Liver (tissue), 9 donors: Measurements from ENCODE around the gene PRICKLE4. TPM values are rescaled to one million over a fixed set of nuclear protein-coding genes. Genes with fewer than 3 reads are reported as not detected.

Source experiments
- DNase-seq: peaks from one replicate; pipeline ENCODE4 v3.0.0-alpha.2; 2017; ENCODE audit warnings: low spot score
- H3K27ac ChIP-seq, 2 donors: one replicate each; pipeline ENCODE4 v1.7.0; 2013; ENCODE audit warnings: inconsistent platforms in 2 of 2, low read length in 2 of 2, control low read depth in 1 of 2, low read depth in 1 of 2, mild to moderate bottlenecking in 1 of 2
- H3K27me3 ChIP-seq, 4 donors: one replicate each; pipeline versions ENCODE4 v1.6.1 to v1.7.0; 2013; ENCODE audit warnings: low read length in 3 of 4, inconsistent platforms in 1 of 4, mild to moderate bottlenecking in 1 of 4, moderate library complexity in 1 of 4; ENCODE audit not compliant: control insufficient read depth in 4 of 4, insufficient read depth in 4 of 4
- H3K36me3 ChIP-seq, 4 donors: one replicate each; pipeline versions ENCODE4 v1.6.1 to v1.7.0; 2013; ENCODE audit warnings: low read length in 3 of 4, mild to moderate bottlenecking in 3 of 4, low read depth in 1 of 4, moderate library complexity in 1 of 4; ENCODE audit not compliant: control insufficient read depth in 4 of 4, insufficient read depth in 3 of 4
- H3K4me1 ChIP-seq, 4 donors: one replicate each; pipeline versions ENCODE4 v1.6.1 to v1.7.0; 2013; ENCODE audit warnings: low read length in 3 of 4, mild to moderate bottlenecking in 3 of 4, moderate library complexity in 1 of 4; ENCODE audit not compliant: control insufficient read depth in 4 of 4, insufficient read depth in 4 of 4
- H3K4me3 ChIP-seq, 3 donors: one replicate each; pipeline versions ENCODE4 v1.6.1 to v1.7.0; 2013; ENCODE audit warnings: low read length in 3 of 3, control low read depth in 1 of 3, low read depth in 1 of 3, mild to moderate bottlenecking in 1 of 3
- H3K9ac ChIP-seq, 2 donors: one replicate each; pipeline ENCODE4 v1.7.0; 2013; ENCODE audit warnings: low read length in 2 of 2, mild to moderate bottlenecking in 2 of 2, moderate library complexity in 2 of 2, control low read depth in 1 of 2, low read depth in 1 of 2
- H3K9me3 ChIP-seq, 4 donors: one replicate each; pipeline versions ENCODE4 v1.6.1 to v1.7.0; 2013; ENCODE audit warnings: low read length in 3 of 4; ENCODE audit not compliant: control insufficient read depth in 4 of 4
- ATF3 ChIP-seq: IDR thresholded peaks from 2 replicates; pipeline ENCODE4 v1.6.1; 2016; ENCODE audit warnings: antibody characterized with exemption
- CTCF ChIP-seq: fragments of 150-350 bp; IDR thresholded peaks from 2 replicates; pipeline ENCODE4 v1.5.1; 2017; ENCODE audit warnings: improper control_type of control experiment, low read depth, low read length; ENCODE audit not compliant: missing input control
- EGR1 ChIP-seq, 2 donors: IDR thresholded peaks; 2 replicates each; pipeline ENCODE4 v1.6.1; 2016 to 2018; ENCODE audit warnings: antibody characterized with exemption in 2 of 2, low read depth in 2 of 2
- FOXA1 ChIP-seq: IDR thresholded peaks from 2 replicates; pipeline ENCODE4 v1.6.1; 2016; ENCODE audit warnings: antibody characterized with exemption
- FOXA2 ChIP-seq: IDR thresholded peaks from 2 replicates; pipeline ENCODE4 v1.6.1; 2016; ENCODE audit warnings: antibody characterized with exemption
- GABPA ChIP-seq, 2 donors: IDR thresholded peaks in 1 of 2; conservative IDR thresholded peaks in 1 of 2; 2 replicates each; pipeline ENCODE4 v1.6.1; 2016; ENCODE audit warnings: antibody characterized with exemption in 2 of 2, mild to moderate bottlenecking in 1 of 2, moderate library complexity in 1 of 2
- HNF4A ChIP-seq, 2 donors: conservative IDR thresholded peaks; 2 replicates each; pipeline ENCODE4 v1.6.1; 2016; ENCODE audit warnings: antibody characterized with exemption in 2 of 2, mild to moderate bottlenecking in 2 of 2
- HNF4G ChIP-seq: IDR thresholded peaks from 2 replicates; pipeline ENCODE4 v1.6.1; 2016; ENCODE audit warnings: antibody characterized with exemption
- JUND ChIP-seq, 2 donors: IDR thresholded peaks; 2 replicates each; pipeline ENCODE4 v1.6.1; 2016; ENCODE audit warnings: antibody characterized with exemption in 2 of 2
- MAX ChIP-seq: IDR thresholded peaks from 2 replicates; pipeline ENCODE4 v1.6.1; 2016; ENCODE audit warnings: antibody characterized with exemption
- NR2F2 ChIP-seq: IDR thresholded peaks from 2 replicates; pipeline ENCODE4 v1.6.1; 2016; ENCODE audit warnings: antibody characterized with exemption
- RAD21 ChIP-seq, 2 donors: IDR thresholded peaks; 2 replicates each; pipeline ENCODE4 v1.6.1; 2016; ENCODE audit warnings: antibody characterized with exemption in 2 of 2, mild to moderate bottlenecking in 2 of 2
- REST ChIP-seq: IDR thresholded peaks from 2 replicates; pipeline ENCODE4 v1.6.1; 2016; ENCODE audit warnings: antibody characterized with exemption, mild to moderate bottlenecking
- RXRA ChIP-seq, 2 donors: IDR thresholded peaks; 2 replicates each; pipeline ENCODE4 v1.6.1; 2017 to 2018; ENCODE audit warnings: antibody characterized with exemption in 2 of 2, mild to moderate bottlenecking in 1 of 2
- SP1 ChIP-seq: IDR thresholded peaks from 2 replicates; pipeline ENCODE4 v1.6.1; 2018; ENCODE audit warnings: antibody characterized with exemption, mild to moderate bottlenecking
- YY1 ChIP-seq: IDR thresholded peaks from 2 replicates; pipeline ENCODE4 v1.6.1; 2016; ENCODE audit warnings: antibody characterized with exemption, mild to moderate bottlenecking
- ZBTB33 ChIP-seq: IDR thresholded peaks from 2 replicates; pipeline ENCODE4 v1.6.1; 2016; ENCODE audit warnings: antibody characterized with exemption
- WGBS: extraction: QIAGEN DNeasy Blood & Tissue Kit; methylation state at CpG from one replicate; pipeline ENCODE4 v1.1.7; 2013; 5-methylcytosine and 5-hydroxymethylcytosine counted together
- polyA plus RNA-seq, 2 donors: library from polyadenylated mRNA; stranded (reverse) in 1 of 2; unstranded in 1 of 2; fragments of 200-250 nt in 1 of 2; fragments of >200 nt in 1 of 2; fragmentation: Nextera tagmentation in 1 of 2; extraction: Ambion mirVana in 1 of 2; gene quantifications; one replicate each; pipeline versions ENCODE4 v1.2.1 to v1.2.3, GENCODE V29; 2013 to 2015
- total RNA-seq, 2 donors: library from RNA; depleted of rRNA; stranded (reverse); fragments of >200 nt; gene quantifications; one replicate each; pipeline ENCODE4 v1.2.3, GENCODE V29; 2014
- donor health status: healthy.
- donor health status: healthy.
- donor health status: healthy.
- donor health status: healthy.
- donor health status: healthy.

The PRICKLE4 gene
- total and polyA plus RNA-seq, 4 donors, result 0.37 to 1.4 (median 0.98) TPM; not detected in 1

- TF ChIP-seq FOXA2 (no peak), ATF3 (no peak), CTCF (no peak), HNF4A (conservative IDR thresholded peaks at IDR 0.05) (no peak)
- WGBS, result 92% methylated on average over 13 of the region's 13 CpGs
- no peak overlapping the region for H3K9ac ChIP-seq
- H3K9me3 ChIP-seq, result no peaks in the 10 kb centered on the region
- no peak for DNase-seq
- no peaks in the 10 kb centered on the region for H3K27me3 ChIP-seq
- H3K27ac ChIP-seq, result no peak overlapping the region
- no peaks in the 10 kb centered on the region for H3K36me3 ChIP-seq
- H3K4me1 ChIP-seq, result no peaks in the 10 kb centered on the region
- H3K4me3 ChIP-seq, result no peak overlapping the region
Measured at GRCh38 chr6:41824571-41825569, 44.3 kb downstream of the PRICKLE4 start.

GRCh38 chr6:41826343-41827022 is 45.9 kb downstream of the PRICKLE4 start:
- Histone ChIP-seq H3K36me3 (no peaks in the 10 kb centered on the region), H3K4me3 (no peak overlapping the region), H3K9ac (no peak overlapping the region), H3K4me1 (no peaks in the 10 kb centered on the region), H3K27ac (no peak overlapping the region), H3K27me3 (no peaks in the 10 kb centered on the region), H3K9me3 (no peaks in the 10 kb centered on the region)
- TF ChIP-seq HNF4A (conservative IDR thresholded peaks at IDR 0.05) (no peak), EGR1 (IDR thresholded peaks at IDR 0.05; ENCODE audit: low read depth in 2 of 2) (no peak), YY1 (no peak), MAX (no peak), FOXA2 (no peak), CTCF (no peak), NR2F2 (no peak), FOXA1 (no peak), SP1 (no peak), GABPA (IDR thresholded peaks at IDR 0.05 in 1 of 2, conservative IDR thresholded peaks at IDR 0.05 in 1 of 2) (no peak), RAD21 (IDR thresholded peaks at IDR 0.05) (no peak), RXRA (IDR thresholded peaks at IDR 0.05) (no peak), HNF4G (no peak), JUND (IDR thresholded peaks at IDR 0.05) (no peak), ZBTB33 (no peak), REST (no peak)
- no peak for DNase-seq
- 95% methylated on average over 2 of the region's 2 CpGs for WGBS
